ENCODE results near the gene ETV3L. TPM values are rescaled to one million over a fixed set of nuclear protein-coding genes. Genes with fewer than 3 reads are reported as not detected.

The ETV3L gene
- total and polyA plus RNA-seq, 2 experiments from 2014 or later: not detected

DNA sequence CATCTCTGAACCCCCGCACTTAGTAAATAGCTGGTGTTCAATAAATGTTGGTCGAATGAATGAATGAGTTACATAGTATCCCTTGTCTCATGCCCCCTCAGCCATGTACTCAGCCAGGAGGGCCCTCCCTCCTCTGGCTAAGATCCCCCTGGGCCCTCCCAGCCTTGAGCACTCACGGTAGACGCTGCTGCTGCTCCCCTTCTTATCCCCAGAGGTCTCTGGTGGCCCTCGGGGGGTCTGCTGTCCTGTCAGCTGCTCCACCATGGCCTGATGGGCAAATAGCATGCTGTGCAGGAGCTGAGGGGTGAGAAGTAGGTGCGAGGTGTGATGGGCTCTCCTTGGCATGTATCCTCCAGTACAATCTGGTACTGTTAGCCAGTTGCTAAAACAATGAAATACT, 1.9 kb downstream of the ETV3L start (continued):
- TF ChIP-seq, protein P1, sequence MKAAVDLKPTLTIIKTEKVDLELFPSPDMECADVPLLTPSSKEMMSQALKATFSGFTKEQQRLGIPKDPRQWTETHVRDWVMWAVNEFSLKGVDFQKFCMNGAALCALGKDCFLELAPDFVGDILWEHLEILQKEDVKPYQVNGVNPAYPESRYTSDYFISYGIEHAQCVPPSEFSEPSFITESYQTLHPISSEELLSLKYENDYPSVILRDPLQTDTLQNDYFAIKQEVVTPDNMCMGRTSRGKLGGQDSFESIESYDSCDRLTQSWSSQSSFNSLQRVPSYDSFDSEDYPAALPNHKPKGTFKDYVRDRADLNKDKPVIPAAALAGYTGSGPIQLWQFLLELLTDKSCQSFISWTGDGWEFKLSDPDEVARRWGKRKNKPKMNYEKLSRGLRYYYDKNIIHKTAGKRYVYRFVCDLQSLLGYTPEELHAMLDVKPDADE (IDR thresholded peaks at IDR 0.05): no peak
- TF ChIP-seq JUNB (IDR thresholded peaks at IDR 0.05; ENCODE audit: unreplicated experiment): no peak

DNA sequence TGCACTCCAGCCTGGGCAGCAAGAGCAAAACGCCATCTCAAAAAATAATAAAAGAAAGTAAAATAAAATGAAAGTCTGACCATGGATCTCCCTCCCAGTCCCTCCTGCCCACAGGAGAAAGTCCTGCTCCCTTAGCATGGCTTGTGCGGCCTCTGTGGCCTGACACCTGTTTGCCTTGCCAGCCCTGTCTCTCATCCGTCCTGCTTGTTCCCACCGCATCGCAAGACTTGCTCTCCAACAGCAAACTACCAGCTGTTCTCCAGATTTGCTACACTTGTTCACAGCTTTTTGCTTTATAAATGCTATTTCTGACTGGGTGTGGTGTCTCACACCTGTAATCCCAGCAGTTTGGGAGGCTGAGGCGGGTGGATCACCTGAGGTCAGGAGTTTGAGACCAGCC, 2.7 kb downstream of the ETV3L start:
- Histone ChIP-seq H3K27me3 (ENCODE audit: insufficient read depth) (no peaks in the 10 kb centered on the region), H3K9me2 (ENCODE audit: insufficient read depth) (no peaks in the 10 kb centered on the region), H3K79me2 (replicated peaks; ENCODE audit: insufficient read depth) (no peaks in the 10 kb centered on the region), H3F3A (replicated peaks; ENCODE audit: low read depth) (no peaks in the 10 kb centered on the region), H3K36me3 (ENCODE audit: insufficient read depth) (no peaks in the 10 kb centered on the region), H3K4me1 (ENCODE audit: insufficient read depth) (peaks cover 7% of the 10 kb centered on the region; the same call in 1 of the 2 replicates), H3K27ac (ENCODE audit: low read depth) (no peak overlapping the region), H4K20me1 (replicated peaks; ENCODE audit: insufficient read depth) (no peaks in the 10 kb centered on the region), H2AFZ (no peak overlapping the region), H3K4me3 (no peak overlapping the region), H3K4me2 (no peak overlapping the region)
- no peaks in the 10 kb centered on the region for H3K9me3 Mint-ChIP-seq
- H3K27me3 Mint-ChIP-seq (ENCODE audit: insufficient read depth, low read depth, poor library complexity): peaks cover 18% of the 10 kb centered on the region
- peaks cover 8% of the 10 kb centered on the region for H3K4me1 Mint-ChIP-seq
- TF ChIP-seq NANOG (IDR thresholded peaks at IDR 0.05; ENCODE audit: borderline replicate concordance) (no peak), EZH2phosphoT487 (IDR thresholded peaks at IDR 0.05; ENCODE audit: unreplicated experiment) (no peak), POLR2AphosphoS5 (IDR thresholded peaks at IDR 0.05; ENCODE audit: low read depth) (no peak), CREB1 (CRISPR knock-in tag; IDR thresholded peaks at IDR 0.05; ENCODE audit: low read depth) (no peak), STAT1 (IDR thresholded peaks at IDR 0.05; ENCODE audit: unreplicated experiment) (no peak), ZNF331 (CRISPR knock-in tag; IDR thresholded peaks at IDR 0.05; ENCODE audit: low read depth) (no peak), JUNB (IDR thresholded peaks at IDR 0.05; ENCODE audit: unreplicated experiment) (no peak)
- TF ChIP-seq, protein P2, sequence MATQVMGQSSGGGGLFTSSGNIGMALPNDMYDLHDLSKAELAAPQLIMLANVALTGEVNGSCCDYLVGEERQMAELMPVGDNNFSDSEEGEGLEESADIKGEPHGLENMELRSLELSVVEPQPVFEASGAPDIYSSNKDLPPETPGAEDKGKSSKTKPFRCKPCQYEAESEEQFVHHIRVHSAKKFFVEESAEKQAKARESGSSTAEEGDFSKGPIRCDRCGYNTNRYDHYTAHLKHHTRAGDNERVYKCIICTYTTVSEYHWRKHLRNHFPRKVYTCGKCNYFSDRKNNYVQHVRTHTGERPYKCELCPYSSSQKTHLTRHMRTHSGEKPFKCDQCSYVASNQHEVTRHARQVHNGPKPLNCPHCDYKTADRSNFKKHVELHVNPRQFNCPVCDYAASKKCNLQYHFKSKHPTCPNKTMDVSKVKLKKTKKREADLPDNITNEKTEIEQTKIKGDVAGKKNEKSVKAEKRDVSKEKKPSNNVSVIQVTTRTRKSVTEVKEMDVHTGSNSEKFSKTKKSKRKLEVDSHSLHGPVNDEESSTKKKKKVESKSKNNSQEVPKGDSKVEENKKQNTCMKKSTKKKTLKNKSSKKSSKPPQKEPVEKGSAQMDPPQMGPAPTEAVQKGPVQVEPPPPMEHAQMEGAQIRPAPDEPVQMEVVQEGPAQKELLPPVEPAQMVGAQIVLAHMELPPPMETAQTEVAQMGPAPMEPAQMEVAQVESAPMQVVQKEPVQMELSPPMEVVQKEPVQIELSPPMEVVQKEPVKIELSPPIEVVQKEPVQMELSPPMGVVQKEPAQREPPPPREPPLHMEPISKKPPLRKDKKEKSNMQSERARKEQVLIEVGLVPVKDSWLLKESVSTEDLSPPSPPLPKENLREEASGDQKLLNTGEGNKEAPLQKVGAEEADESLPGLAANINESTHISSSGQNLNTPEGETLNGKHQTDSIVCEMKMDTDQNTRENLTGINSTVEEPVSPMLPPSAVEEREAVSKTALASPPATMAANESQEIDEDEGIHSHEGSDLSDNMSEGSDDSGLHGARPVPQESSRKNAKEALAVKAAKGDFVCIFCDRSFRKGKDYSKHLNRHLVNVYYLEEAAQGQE (IDR thresholded peaks at IDR 0.05; ENCODE audit: unreplicated experiment): no peak
- TF ChIP-seq, protein P3, sequence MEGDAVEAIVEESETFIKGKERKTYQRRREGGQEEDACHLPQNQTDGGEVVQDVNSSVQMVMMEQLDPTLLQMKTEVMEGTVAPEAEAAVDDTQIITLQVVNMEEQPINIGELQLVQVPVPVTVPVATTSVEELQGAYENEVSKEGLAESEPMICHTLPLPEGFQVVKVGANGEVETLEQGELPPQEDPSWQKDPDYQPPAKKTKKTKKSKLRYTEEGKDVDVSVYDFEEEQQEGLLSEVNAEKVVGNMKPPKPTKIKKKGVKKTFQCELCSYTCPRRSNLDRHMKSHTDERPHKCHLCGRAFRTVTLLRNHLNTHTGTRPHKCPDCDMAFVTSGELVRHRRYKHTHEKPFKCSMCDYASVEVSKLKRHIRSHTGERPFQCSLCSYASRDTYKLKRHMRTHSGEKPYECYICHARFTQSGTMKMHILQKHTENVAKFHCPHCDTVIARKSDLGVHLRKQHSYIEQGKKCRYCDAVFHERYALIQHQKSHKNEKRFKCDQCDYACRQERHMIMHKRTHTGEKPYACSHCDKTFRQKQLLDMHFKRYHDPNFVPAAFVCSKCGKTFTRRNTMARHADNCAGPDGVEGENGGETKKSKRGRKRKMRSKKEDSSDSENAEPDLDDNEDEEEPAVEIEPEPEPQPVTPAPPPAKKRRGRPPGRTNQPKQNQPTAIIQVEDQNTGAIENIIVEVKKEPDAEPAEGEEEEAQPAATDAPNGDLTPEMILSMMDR (conservative IDR thresholded peaks at IDR 0.05; ENCODE audit: low read depth in 2 of 2): no peak
- TF ChIP-seq, protein P4, sequence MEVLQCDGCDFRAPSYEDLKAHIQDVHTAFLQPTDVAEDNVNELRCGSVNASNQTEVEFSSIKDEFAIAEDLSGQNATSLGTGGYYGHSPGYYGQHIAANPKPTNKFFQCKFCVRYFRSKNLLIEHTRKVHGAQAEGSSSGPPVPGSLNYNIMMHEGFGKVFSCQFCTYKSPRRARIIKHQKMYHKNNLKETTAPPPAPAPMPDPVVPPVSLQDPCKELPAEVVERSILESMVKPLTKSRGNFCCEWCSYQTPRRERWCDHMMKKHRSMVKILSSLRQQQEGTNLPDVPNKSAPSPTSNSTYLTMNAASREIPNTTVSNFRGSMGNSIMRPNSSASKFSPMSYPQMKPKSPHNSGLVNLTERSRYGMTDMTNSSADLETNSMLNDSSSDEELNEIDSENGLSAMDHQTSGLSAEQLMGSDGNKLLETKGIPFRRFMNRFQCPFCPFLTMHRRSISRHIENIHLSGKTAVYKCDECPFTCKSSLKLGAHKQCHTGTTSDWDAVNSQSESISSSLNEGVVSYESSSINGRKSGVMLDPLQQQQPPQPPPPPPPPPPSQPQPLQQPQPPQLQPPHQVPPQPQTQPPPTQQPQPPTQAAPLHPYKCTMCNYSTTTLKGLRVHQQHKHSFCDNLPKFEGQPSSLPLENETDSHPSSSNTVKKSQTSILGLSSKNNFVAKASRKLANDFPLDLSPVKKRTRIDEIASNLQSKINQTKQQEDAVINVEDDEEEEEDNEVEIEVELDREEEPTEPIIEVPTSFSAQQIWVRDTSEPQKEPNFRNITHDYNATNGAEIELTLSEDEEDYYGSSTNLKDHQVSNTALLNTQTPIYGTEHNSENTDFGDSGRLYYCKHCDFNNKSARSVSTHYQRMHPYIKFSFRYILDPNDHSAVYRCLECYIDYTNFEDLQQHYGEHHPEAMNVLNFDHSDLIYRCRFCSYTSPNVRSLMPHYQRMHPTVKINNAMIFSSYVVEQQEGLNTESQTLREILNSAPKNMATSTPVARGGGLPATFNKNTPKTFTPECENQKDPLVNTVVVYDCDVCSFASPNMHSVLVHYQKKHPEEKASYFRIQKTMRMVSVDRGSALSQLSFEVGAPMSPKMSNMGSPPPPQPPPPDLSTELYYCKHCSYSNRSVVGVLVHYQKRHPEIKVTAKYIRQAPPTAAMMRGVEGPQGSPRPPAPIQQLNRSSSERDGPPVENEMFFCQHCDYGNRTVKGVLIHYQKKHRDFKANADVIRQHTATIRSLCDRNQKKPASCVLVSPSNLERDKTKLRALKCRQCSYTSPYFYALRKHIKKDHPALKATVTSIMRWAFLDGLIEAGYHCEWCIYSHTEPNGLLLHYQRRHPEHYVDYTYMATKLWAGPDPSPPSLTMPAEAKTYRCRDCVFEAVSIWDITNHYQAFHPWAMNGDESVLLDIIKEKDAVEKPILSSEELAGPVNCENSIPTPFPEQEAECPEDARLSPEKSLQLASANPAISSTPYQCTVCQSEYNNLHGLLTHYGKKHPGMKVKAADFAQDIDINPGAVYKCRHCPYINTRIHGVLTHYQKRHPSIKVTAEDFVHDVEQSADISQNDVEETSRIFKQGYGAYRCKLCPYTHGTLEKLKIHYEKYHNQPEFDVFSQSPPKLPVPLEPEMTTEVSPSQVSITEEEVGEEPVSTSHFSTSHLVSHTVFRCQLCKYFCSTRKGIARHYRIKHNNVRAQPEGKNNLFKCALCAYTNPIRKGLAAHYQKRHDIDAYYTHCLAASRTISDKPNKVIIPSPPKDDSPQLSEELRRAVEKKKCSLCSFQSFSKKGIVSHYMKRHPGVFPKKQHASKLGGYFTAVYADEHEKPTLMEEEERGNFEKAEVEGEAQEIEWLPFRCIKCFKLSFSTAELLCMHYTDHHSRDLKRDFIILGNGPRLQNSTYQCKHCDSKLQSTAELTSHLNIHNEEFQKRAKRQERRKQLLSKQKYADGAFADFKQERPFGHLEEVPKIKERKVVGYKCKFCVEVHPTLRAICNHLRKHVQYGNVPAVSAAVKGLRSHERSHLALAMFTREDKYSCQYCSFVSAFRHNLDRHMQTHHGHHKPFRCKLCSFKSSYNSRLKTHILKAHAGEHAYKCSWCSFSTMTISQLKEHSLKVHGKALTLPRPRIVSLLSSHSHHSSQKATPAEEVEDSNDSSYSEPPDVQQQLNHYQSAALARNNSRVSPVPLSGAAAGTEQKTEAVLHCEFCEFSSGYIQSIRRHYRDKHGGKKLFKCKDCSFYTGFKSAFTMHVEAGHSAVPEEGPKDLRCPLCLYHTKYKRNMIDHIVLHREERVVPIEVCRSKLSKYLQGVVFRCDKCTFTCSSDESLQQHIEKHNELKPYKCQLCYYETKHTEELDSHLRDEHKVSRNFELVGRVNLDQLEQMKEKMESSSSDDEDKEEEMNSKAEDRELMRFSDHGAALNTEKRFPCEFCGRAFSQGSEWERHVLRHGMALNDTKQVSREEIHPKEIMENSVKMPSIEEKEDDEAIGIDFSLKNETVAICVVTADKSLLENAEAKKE (CRISPR knock-in tag; IDR thresholded peaks at IDR 0.05): no peak
- TF ChIP-seq, protein P1 (IDR thresholded peaks at IDR 0.05): no peak
- H3K4me3 Mint-ChIP-seq: no peak overlapping the region
- H3K36me3 Mint-ChIP-seq (ENCODE audit: low read depth): no peaks in the 10 kb centered on the region; the same call in 2 of the 3 replicates
- DNase-seq (ENCODE audit: low spot score): no peak
- ATAC-seq: no peak
- H3K27ac Mint-ChIP-seq: no peak overlapping the region
